Body of pancreas (tissue), 4 donors: ENCODE data around the gene IARS2. TPM values are rescaled to one million over a fixed set of nuclear protein-coding genes. Genes with fewer than 3 reads are reported as not detected.

Source experiments
- ATAC-seq: fragments of 150-250 bp; one replicate; pipeline ENCODE4 v1.9.1; 2016
- DNase-seq, 4 donors: peaks; one replicate each; pipeline ENCODE4 v3.0.0-alpha.2; 2019
- H3K27ac ChIP-seq, 4 donors: fragments of 200-600 bp; sonication (generic); 1 replicate in 3 of 4; 2 replicates in 1 of 4; pipeline versions ENCODE4 v1.5.1 to v1.6.1; 2016 to 2019; ENCODE audit warnings: mild to moderate bottlenecking in 1 of 4, mixed read lengths in 1 of 4, moderate library complexity in 1 of 4
- H3K27me3 ChIP-seq, 2 donors: fragments of 200-600 bp; sonication (generic); one replicate each; pipeline ENCODE4 v1.6.0; 2016; ENCODE audit warnings: mild to moderate bottlenecking in 1 of 2
- H3K36me3 ChIP-seq, 2 donors: fragments of 200-600 bp; sonication (generic); replicated peaks in 1 of 2; 2 replicates each; pipeline ENCODE4 v1.5.1; 2016; ENCODE audit warnings: low read depth in 2 of 2; ENCODE audit not compliant: insufficient read depth in 1 of 2
- H3K4me1 ChIP-seq: fragments of 200-600 bp; sonication (generic); one replicate; pipeline ENCODE4 v1.6.0; 2016
- H3K4me3 ChIP-seq, 2 donors: fragments of 200-600 bp; sonication (generic); 1 replicate in 1 of 2; 2 replicates in 1 of 2; pipeline ENCODE4 v1.5.1; 2016 to 2019
- H3K9me3 ChIP-seq, 3 donors: fragments of 200-600 bp; sonication (generic); 1 replicate in 2 of 3; 2 replicates in 1 of 3; pipeline ENCODE4 v1.5.1; 2016
- POLR2A ChIP-seq, 3 donors: fragments of 450-650 bp; IDR thresholded peaks; one replicate each; pipeline ENCODE4 v1.6.1; 2016; ENCODE audit warnings: antibody characterized with exemption in 3 of 3, mild to moderate bottlenecking in 2 of 3
- WGBS, 2 donors: methylation state at CpG; one replicate each; pipeline ENCODE4 v1.1.5; 2017; 5-methylcytosine and 5-hydroxymethylcytosine counted together
- intact Hi-C: fragments of 100-400 bp; cut with DNase I; formaldehyde crosslinking; loops from one replicate; pipeline ENCODE4 v1.15.1; 2023
- total RNA-seq, 2 donors: library from RNA; depleted of rRNA; stranded (reverse); fragments of >200 nt; gene quantifications; one replicate each; pipeline ENCODE4 v1.1.0, GENCODE V29; 2016
- TF ChIP-seq, protein P1 (sequence below), 7 experiments: fragments of 450-650 bp in 4 of 7; fragments of 200-600 bp in 3 of 7; sonication (generic) in 3 of 7; IDR thresholded peaks; one replicate each; pipeline ENCODE4 v1.5.1; 2016 to 2019; ENCODE audit warnings: antibody characterized with exemption in 7 of 7

Gene IARS2
- total RNA-seq, 2 donors from 2014 or later, result 32.7 to 40.2 TPM

DNA sequence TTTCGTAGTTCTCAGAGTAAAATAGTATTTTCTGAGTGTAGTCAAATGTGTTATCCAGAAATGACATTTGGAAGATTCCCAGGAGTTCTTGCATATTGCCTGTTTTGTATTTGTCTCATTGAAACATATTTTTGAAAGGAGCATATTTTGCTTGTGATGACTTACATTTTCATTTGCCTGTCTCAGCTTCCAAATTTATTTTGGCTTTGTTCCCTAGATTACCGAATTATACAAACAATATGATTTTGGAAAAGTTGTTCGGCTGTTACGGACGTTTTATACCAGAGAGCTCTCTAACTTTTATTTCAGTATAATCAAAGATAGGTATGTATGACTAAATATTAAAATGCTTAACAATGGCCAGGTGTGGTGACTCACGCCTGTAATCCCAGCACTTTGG, 46.0 kb downstream of the IARS2 start:
- DNase-seq (no peak), ATAC-seq (no peak)
- no peak overlapping the region for H3K4me3 ChIP-seq
- peaks cover 0 to 17% of the 10 kb centered on the region in 2 donors for H3K36me3 ChIP-seq
- no peaks in the 10 kb centered on the region for H3K4me1 ChIP-seq
- TF ChIP-seq POLR2A (IDR thresholded peaks at IDR 0.05), result no peak
- TF ChIP-seq, protein P1, sequence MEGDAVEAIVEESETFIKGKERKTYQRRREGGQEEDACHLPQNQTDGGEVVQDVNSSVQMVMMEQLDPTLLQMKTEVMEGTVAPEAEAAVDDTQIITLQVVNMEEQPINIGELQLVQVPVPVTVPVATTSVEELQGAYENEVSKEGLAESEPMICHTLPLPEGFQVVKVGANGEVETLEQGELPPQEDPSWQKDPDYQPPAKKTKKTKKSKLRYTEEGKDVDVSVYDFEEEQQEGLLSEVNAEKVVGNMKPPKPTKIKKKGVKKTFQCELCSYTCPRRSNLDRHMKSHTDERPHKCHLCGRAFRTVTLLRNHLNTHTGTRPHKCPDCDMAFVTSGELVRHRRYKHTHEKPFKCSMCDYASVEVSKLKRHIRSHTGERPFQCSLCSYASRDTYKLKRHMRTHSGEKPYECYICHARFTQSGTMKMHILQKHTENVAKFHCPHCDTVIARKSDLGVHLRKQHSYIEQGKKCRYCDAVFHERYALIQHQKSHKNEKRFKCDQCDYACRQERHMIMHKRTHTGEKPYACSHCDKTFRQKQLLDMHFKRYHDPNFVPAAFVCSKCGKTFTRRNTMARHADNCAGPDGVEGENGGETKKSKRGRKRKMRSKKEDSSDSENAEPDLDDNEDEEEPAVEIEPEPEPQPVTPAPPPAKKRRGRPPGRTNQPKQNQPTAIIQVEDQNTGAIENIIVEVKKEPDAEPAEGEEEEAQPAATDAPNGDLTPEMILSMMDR (IDR thresholded peaks at IDR 0.05), result no peak
- no peaks in the 10 kb centered on the region for H3K9me3 ChIP-seq
- intact Hi-C loops, result no loop called here
- H3K27me3 ChIP-seq, result no peaks in the 10 kb centered on the region
- H3K27ac ChIP-seq, result no peak overlapping the region
- WGBS, 2 donors, result 74 to 85% methylated on average over 6 of the region's 6 CpGs

DNA sequence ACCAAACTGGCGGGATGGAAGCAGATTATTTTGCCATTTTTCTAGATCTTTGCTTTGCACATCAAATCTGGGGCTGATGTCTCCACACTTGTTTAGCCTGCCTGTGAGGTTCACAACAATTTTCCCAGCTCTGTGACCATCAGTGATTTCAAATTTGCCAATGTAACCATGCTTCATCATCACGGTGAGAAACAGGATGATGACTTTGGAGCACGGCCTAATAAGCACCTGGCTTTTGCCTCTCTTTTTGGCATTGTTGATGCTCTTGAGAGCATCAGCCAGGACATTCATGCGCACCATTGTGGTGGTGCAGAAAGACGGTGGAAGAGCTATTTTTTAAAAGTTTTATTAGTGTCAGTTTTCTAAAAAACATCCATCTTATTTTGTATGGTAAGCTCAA, 50.1 kb downstream of the IARS2 start:
- DNase-seq (no peak), ATAC-seq (no peak)
- H3K36me3 ChIP-seq, result peaks cover 0 to 16% of the 10 kb centered on the region in 2 donors
- WGBS, 2 donors, result 89 to 90% methylated on average over 5 of the region's 5 CpGs
- no peak overlapping the region for H3K27ac ChIP-seq
- H3K9me3 ChIP-seq, result no peaks in the 10 kb centered on the region
- no peaks in the 10 kb centered on the region for H3K4me1 ChIP-seq
- no peak overlapping the region for H3K4me3 ChIP-seq
- no peaks in the 10 kb centered on the region for H3K27me3 ChIP-seq
- intact Hi-C loops, result no loop called here
- TF ChIP-seq, protein P1 (IDR thresholded peaks at IDR 0.05), result no peak
- no peak for TF ChIP-seq POLR2A (IDR thresholded peaks at IDR 0.05)

DNA sequence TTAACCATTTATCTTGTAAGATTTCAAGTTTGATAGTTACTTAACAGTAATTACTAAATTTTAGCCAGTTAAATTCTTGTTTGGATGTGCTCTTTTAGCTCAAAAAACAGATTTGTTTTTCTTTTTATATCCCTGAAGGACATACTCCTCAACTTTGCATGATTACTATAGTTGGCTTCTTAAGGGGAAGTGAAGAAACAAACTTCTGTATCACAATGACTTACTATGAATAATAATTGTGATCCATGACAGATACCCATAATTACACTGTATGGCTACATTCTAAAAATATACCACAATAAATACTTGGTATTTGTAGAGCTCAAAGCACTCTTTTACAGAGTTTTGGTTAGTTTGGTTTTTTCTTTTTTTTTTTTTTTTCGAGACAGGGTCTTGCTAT, 55.8 kb downstream of the IARS2 start:
- peaks cover 4% of the 10 kb centered on the region for H3K4me1 ChIP-seq
- no peak overlapping the region for H3K27ac ChIP-seq
- no peak for DNase-seq
- H3K4me3 ChIP-seq, result no peak overlapping the region
- no peak for ATAC-seq
- H3K27me3 ChIP-seq, result no peaks in the 10 kb centered on the region
- WGBS, 2 donors, result 73 to 95% methylated on average over 1 of the region's 1 CpG
- H3K9me3 ChIP-seq, result no peaks in the 10 kb centered on the region
- H3K36me3 ChIP-seq, result peaks cover 0 to 10% of the 10 kb centered on the region in 2 donors
- intact Hi-C loops, result no loop called here
- no peak for TF ChIP-seq POLR2A (IDR thresholded peaks at IDR 0.05)
- TF ChIP-seq, protein P1 (IDR thresholded peaks at IDR 0.05), result no peak

DNA sequence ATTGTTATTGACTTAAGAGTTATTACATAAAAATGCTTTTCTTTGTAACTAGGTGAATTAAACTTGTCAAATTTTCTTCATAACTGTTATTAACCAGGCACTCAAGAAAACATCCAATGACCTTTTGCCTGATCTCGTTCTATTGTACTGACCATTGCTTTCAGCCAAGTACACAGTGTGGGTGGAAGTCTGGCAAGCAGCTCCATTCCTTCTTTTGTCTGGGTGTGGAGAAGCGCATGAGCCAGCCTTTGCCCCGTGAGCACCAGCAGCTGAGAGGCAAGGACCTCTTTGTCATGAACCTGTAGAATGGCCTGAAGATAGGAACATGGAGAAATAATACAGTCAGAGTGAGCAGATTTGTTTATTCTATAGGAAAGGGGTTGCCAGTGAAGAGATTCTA, 57.5 kb downstream of the IARS2 start:
- no peaks in the 10 kb centered on the region for H3K9me3 ChIP-seq
- H3K27ac ChIP-seq, result no peak overlapping the region
- intact Hi-C loops, result no loop called here
- no peak overlapping the region for H3K4me3 ChIP-seq
- H3K27me3 ChIP-seq, result no peaks in the 10 kb centered on the region
- 50 to 62% methylated on average over 3 of the region's 3 CpGs for WGBS, 2 donors
- DNase-seq, result peak in 1 of 4 donors; percentile 9
- no peak for TF ChIP-seq POLR2A (IDR thresholded peaks at IDR 0.05)
- TF ChIP-seq, protein P1 (IDR thresholded peaks at IDR 0.05), result no peak
- H3K4me1 ChIP-seq, result peaks cover 4% of the 10 kb centered on the region
- ATAC-seq, result no peak
- peaks cover 0 to 16% of the 10 kb centered on the region in 2 donors for H3K36me3 ChIP-seq

DNA sequence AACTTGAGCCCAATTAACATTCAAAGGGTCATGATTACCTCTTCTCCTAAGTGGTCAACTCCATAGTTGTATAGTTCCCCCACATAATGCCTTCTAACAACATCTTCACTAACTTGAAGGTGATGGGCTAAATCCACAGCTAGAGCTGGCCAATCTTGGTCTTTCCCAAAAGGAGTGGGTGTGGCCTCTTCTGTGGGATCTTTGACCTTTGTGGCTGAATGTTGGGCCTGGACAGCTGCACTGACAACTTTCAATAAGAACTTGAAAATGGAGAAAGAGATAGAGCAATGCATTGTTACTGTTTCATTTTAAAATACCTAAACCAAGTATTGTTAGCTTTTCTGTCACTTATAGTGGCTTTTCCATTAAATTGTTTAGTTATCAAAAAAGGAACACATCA, 59.2 kb downstream of the IARS2 start:
- Histone ChIP-seq H3K27me3 (no peaks in the 10 kb centered on the region), H3K9me3 (no peaks in the 10 kb centered on the region), H3K4me3 (no peak overlapping the region), H3K4me1 (peaks cover 4% of the 10 kb centered on the region), H3K27ac (no peak overlapping the region), H3K36me3 (peaks cover 0 to 21% of the 10 kb centered on the region in 2 donors)
- DNase-seq (no peak), ATAC-seq (no peak)
- TF ChIP-seq, protein P1 (IDR thresholded peaks at IDR 0.05), result no peak
- no peak for TF ChIP-seq POLR2A (IDR thresholded peaks at IDR 0.05)
- intact Hi-C loops, result no loop called here
